ENCODE results near the gene CTDSPL2. TPM values are rescaled to one million over a fixed set of nuclear protein-coding genes. Genes with fewer than 3 reads are reported as not detected.

Gene CTDSPL2
- total and polyA plus RNA-seq, 2 experiments from 2014 or later: 21.1 to 48.2 TPM

GRCh38 chr15:44516436-44516835, 89.0 kb downstream of the CTDSPL2 start:
- Histone ChIP-seq H4K20me1 (ENCODE audit: insufficient read depth) (no peaks in the 10 kb centered on the region), H3K79me2 (ENCODE audit: insufficient read depth) (no peaks in the 10 kb centered on the region), H3K9ac (no peak overlapping the region), H3K4me3 (no peak overlapping the region), H3K27me3 (replicated peaks; ENCODE audit: insufficient read depth) (no peaks in the 10 kb centered on the region), H3K36me3 (ENCODE audit: low read depth) (peaks cover 12% of the 10 kb centered on the region; the same call in 1 of the 2 replicates), H3K9me3 (ENCODE audit: low read depth) (no peaks in the 10 kb centered on the region), H3K9me2 (ENCODE audit: insufficient read depth) (no peaks in the 10 kb centered on the region), H3K27ac (no peak overlapping the region), H3K4me2 (ENCODE audit: unreplicated experiment) (no peak overlapping the region), H3F3A (ENCODE audit: insufficient read depth) (no peaks in the 10 kb centered on the region), H2AFZ (no peak overlapping the region), H3K4me1 (ENCODE audit: insufficient read depth) (no peaks in the 10 kb centered on the region)
- DNase-seq: no peak
- in situ Hi-C loops (cut with MboI): no loop called here
- no peak for TF ChIP-seq EZH2 (IDR thresholded peaks at IDR 0.05; ENCODE audit: insufficient read depth, poor library complexity, severe bottlenecking)
- no peak for TF ChIP-seq EZH2phosphoT487 (IDR thresholded peaks at IDR 0.05; ENCODE audit: insufficient read depth, low read depth)

GRCh38 chr15:44519537-44519936, 92.1 kb downstream of the CTDSPL2 start:
- TF ChIP-seq EZH2phosphoT487 (IDR thresholded peaks at IDR 0.05; ENCODE audit: insufficient read depth, low read depth) (no peak), EZH2 (IDR thresholded peaks at IDR 0.05; ENCODE audit: insufficient read depth, poor library complexity, severe bottlenecking) (no peak)
- no peak overlapping the region for H2AFZ ChIP-seq
- H3K9me3 ChIP-seq (ENCODE audit: low read depth): no peaks in the 10 kb centered on the region
- no peak overlapping the region for H3K4me3 ChIP-seq
- H3K36me3 ChIP-seq (ENCODE audit: low read depth): peaks cover 18% of the 10 kb centered on the region; the same call in 1 of the 2 replicates
- no peak overlapping the region for H3K9ac ChIP-seq
- no peaks in the 10 kb centered on the region for H4K20me1 ChIP-seq (ENCODE audit: insufficient read depth)
- no peak overlapping the region for H3K4me2 ChIP-seq (ENCODE audit: unreplicated experiment)
- H3K27ac ChIP-seq: no peak overlapping the region
- 96 to 97% methylated on average over 6 of the region's 6 CpGs for WGBS, 2 experiments (ENCODE audit: low coverage in 1 of 2, low lambda C conversion rate in 2 of 2, missing lambda C conversion rate in 2 of 2)
- no peak for DNase-seq
- H3K27me3 ChIP-seq (replicated peaks; ENCODE audit: insufficient read depth): no peaks in the 10 kb centered on the region
- no peaks in the 10 kb centered on the region for H3K79me2 ChIP-seq (ENCODE audit: insufficient read depth)
- no peaks in the 10 kb centered on the region for H3K9me2 ChIP-seq (ENCODE audit: insufficient read depth)
- in situ Hi-C loops (cut with MboI): no loop called here
- 0 out of 2 replicates have a peak, but pooled peaks cover 2% of the 10 kb centered on the region for H3F3A ChIP-seq (ENCODE audit: insufficient read depth)
- H3K4me1 ChIP-seq (ENCODE audit: insufficient read depth): no peaks in the 10 kb centered on the region; the same call in 1 of the 2 replicates

DNA sequence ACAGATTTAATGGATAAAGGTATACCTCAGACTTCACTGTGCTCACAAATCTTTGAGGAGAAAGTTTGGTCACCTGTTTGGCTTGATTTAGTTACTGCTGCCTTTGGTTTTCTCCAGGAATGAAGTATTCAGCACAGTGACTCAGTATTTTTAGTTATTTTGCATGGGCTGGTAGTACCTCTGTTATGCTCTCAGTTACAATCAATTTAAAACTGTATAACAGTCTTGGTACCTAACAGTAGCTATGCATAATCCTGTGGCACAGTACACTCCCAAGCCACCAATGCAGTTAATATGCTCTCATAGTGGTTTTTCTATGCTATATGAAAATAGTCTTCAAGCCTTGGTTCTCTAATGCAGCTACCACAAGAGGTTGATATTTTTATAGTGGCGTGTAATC, 97.6 kb downstream of the CTDSPL2 start:
- Histone ChIP-seq H3K36me3 (ENCODE audit: low read depth) (peaks cover 24% of the 10 kb centered on the region), H3K79me2 (ENCODE audit: insufficient read depth) (no peaks in the 10 kb centered on the region), H4K20me1 (ENCODE audit: insufficient read depth) (no peaks in the 10 kb centered on the region), H3F3A (ENCODE audit: insufficient read depth) (peaks cover 7% of the 10 kb centered on the region; the same call in 1 of the 2 replicates), H2AFZ (no peak overlapping the region), H3K27me3 (replicated peaks; ENCODE audit: insufficient read depth) (no peaks in the 10 kb centered on the region), H3K4me1 (ENCODE audit: insufficient read depth) (no peaks in the 10 kb centered on the region; the same call in 1 of the 2 replicates), H3K9me2 (ENCODE audit: insufficient read depth) (no peaks in the 10 kb centered on the region), H3K4me2 (ENCODE audit: unreplicated experiment) (no peak overlapping the region), H3K9me3 (ENCODE audit: low read depth) (no peaks in the 10 kb centered on the region), H3K27ac (no peak overlapping the region), H3K9ac (no peak overlapping the region), H3K4me3 (no peak overlapping the region)
- DNase-seq: no peak
- in situ Hi-C loops (cut with MboI): no loop called here
- WGBS, 2 experiments (ENCODE audit: low coverage in 1 of 2, low lambda C conversion rate in 2 of 2, missing lambda C conversion rate in 2 of 2): 92 to 97% methylated on average over 1 of the region's 1 CpG
- TF ChIP-seq EZH2 (IDR thresholded peaks at IDR 0.05; ENCODE audit: insufficient read depth, poor library complexity, severe bottlenecking) (no peak), EZH2phosphoT487 (IDR thresholded peaks at IDR 0.05; ENCODE audit: insufficient read depth, low read depth) (no peak)

- Histone ChIP-seq H3F3A (ENCODE audit: insufficient read depth) (peaks cover 13% of the 10 kb centered on the region; the same call in 1 of the 2 replicates), H3K36me3 (ENCODE audit: low read depth) (peaks cover 19% of the 10 kb centered on the region; the same call in 1 of the 2 replicates), H3K79me2 (ENCODE audit: insufficient read depth) (no peaks in the 10 kb centered on the region), H3K4me3 (no peak overlapping the region), H3K9ac (no peak overlapping the region), H3K27me3 (replicated peaks; ENCODE audit: insufficient read depth) (no peaks in the 10 kb centered on the region), H3K27ac (no peak overlapping the region), H3K4me1 (ENCODE audit: insufficient read depth) (no peaks in the 10 kb centered on the region; the same call in 1 of the 2 replicates), H3K9me2 (ENCODE audit: insufficient read depth) (no peaks in the 10 kb centered on the region), H3K4me2 (ENCODE audit: unreplicated experiment) (no peak overlapping the region), H3K9me3 (ENCODE audit: low read depth) (no peaks in the 10 kb centered on the region), H4K20me1 (ENCODE audit: insufficient read depth) (no peaks in the 10 kb centered on the region), H2AFZ (no peak overlapping the region)
- DNase-seq: no peak
- whole genome bisulfite sequencing, 2 experiments (ENCODE audit: low coverage in 1 of 2, low lambda C conversion rate in 2 of 2, missing lambda C conversion rate in 2 of 2): 96% methylated on average over 2 of the region's 2 CpGs
- TF ChIP-seq EZH2phosphoT487 (IDR thresholded peaks at IDR 0.05; ENCODE audit: insufficient read depth, low read depth): no peak
- TF ChIP-seq EZH2 (IDR thresholded peaks at IDR 0.05; ENCODE audit: insufficient read depth, poor library complexity, severe bottlenecking): no peak
- in situ Hi-C loops (cut with MboI): no loop called here
Observed at GRCh38 chr15:44527241-44527640, 99.8 kb downstream of the CTDSPL2 start.
